BLaER1 treated with 17β-estradiol and CSF1 and Interleukin-3, amounts not matched to agents 10 nM and 100 nM (cell line): ENCODE results near the gene ERBB3.

Experiments used
- H3K27ac ChIP-seq, 11 experiments: shearing (Covaris generic); formaldehyde crosslinking; 2 replicates each; pipeline ENCODE4 v1.8.1; 2022
- H3K27me3 ChIP-seq, 11 experiments: shearing (Covaris generic); formaldehyde crosslinking; 2 replicates each; pipeline ENCODE4 v1.8.1; 2022
- H3K36me3 ChIP-seq, 11 experiments: shearing (Covaris generic); formaldehyde crosslinking; 2 replicates each; pipeline ENCODE4 v1.8.1; 2022
- H3K4me1 ChIP-seq, 10 experiments: shearing (Covaris generic); formaldehyde crosslinking; 2 replicates each; pipeline ENCODE4 v1.8.1; 2022
- H3K4me2 ChIP-seq, 11 experiments: shearing (Covaris generic); formaldehyde crosslinking; 2 replicates each; pipeline ENCODE4 v1.8.1; 2022
- H3K4me3 ChIP-seq, 10 experiments: shearing (Covaris generic); formaldehyde crosslinking; 2 replicates each; pipeline ENCODE4 v1.8.1; 2022
- H3K9ac ChIP-seq, 11 experiments: shearing (Covaris generic); formaldehyde crosslinking; 2 replicates each; pipeline ENCODE4 v1.8.1; 2022
- H3K9me3 ChIP-seq, 11 experiments: shearing (Covaris generic); formaldehyde crosslinking; replicated peaks in 1 of 11; 2 replicates each; pipeline ENCODE4 v1.8.1; 2022
- H4K20me1 ChIP-seq, 11 experiments: shearing (Covaris generic); formaldehyde crosslinking; 2 replicates each; pipeline ENCODE4 v1.8.1; 2022
- Cebpa-rat ChIP-seq, 11 experiments: shearing (Covaris generic); IDR thresholded peaks; 2 replicates each; pipeline ENCODE4 v1.8.1; 2022

Gene ERBB3

DNA sequence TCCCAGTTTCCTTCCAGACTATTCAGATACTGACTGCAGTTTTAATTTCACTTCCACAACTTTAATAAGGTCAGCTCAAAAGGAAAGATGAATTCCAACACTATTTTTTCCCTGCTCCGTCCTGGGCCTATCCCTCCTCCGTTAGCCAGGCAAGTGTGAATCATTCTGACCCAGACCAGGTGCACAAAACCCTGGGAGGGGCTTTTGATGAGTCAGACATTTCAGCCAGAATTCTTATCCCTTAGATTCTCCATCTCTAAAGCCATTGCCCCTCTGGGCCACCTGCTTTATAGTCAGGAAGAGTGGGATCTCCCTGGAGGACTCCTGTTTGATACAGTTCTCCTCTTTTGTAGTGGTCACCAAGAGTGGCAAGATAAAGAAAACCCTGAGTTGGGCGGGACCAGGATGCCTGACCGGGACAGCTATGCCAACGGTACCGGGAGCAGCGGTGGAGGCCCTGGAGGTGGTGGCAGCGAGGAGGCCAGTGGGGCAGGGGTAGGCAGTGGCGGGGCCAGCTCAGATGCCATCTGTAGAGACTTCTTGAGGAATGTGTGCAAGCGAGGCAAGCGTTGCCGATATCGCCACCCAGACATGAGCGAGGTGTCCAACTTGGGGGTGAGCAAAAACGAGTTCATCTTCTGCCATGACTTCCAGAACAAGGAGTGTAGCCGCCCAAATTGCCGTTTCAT is 40.3 kb downstream of the ERBB3 start:
- Histone ChIP-seq H3K4me1 (peaks cover 27 to 59% (median 49%) of the 10 kb centered on the region in 10 experiments), H3K27me3 (no peaks in the 10 kb centered on the region), H3K36me3 (peaks cover 19 to 55% (median 38%) of the 10 kb centered on the region in 11 experiments), H3K4me3 (no peak overlapping the region; a peak in 1 of 20 replicates), H3K9ac (peak overlapping the region; percentile 32 to 97 (median 94); a peak in 20 of 22 replicates), H4K20me1 (peaks cover 0 to 11% (median 0%) of the 10 kb centered on the region in 11 experiments; a peak in 4 of 22 replicates), H3K27ac (peak overlapping the region in 3 of 11 experiments; percentile 82 to 94 (median 92); a peak in 4 of 22 replicates), H3K9me3 (peaks cover 0 to 2% (median 1%) of the 10 kb centered on the region in 11 experiments; a peak in 5 of 22 replicates), H3K4me2 (peak overlapping the region; percentile 78 to 100 (median 95))
- TF ChIP-seq Cebpa-rat (IDR thresholded peaks at IDR 0.05), result no peak

DNA sequence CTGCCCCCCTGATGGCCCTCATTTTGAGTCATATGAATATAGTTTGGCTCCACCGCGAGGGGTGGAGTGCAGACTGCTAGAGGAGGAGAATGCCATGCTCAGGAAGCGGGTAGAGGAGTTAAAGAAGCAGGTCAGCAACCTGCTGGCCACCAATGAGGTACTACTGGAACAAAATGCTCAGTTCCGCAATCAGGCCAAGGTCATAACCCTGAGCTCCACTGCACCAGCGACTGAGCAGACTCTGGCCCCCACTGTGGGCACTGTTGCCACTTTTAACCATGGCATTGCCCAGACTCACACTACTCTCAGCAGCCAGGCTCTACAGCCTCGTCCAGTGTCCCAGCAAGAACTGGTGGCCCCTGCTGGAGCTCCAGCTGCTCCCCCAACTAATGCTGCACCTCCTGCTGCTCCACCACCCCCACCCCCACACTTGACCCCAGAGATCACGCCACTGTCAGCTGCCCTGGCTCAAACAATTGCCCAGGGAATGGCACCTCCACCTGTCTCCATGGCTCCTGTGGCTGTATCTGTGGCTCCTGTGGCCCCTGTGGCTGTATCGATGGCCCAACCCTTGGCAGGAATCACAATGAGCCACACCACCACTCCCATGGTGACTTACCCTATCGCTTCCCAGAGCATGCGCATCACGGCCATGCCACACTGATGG is 41.4 kb downstream of the ERBB3 start:
- TF ChIP-seq Cebpa-rat (IDR thresholded peaks at IDR 0.05), result no peak
- Histone ChIP-seq H3K4me2 (no peak overlapping the region), H4K20me1 (peaks cover 0 to 11% (median 0%) of the 10 kb centered on the region in 11 experiments; a peak in 4 of 22 replicates), H3K36me3 (peaks cover 19 to 55% (median 38%) of the 10 kb centered on the region in 11 experiments), H3K27me3 (no peaks in the 10 kb centered on the region), H3K27ac (no peak overlapping the region), H3K4me3 (no peak overlapping the region), H3K9ac (peak overlapping the region in 6 of 11 experiments; percentile 6 to 97 (median 73); a peak in 6 of 22 replicates), H3K9me3 (no peaks in the 10 kb centered on the region), H3K4me1 (peaks cover 32 to 66% (median 55%) of the 10 kb centered on the region in 10 experiments)

DNA sequence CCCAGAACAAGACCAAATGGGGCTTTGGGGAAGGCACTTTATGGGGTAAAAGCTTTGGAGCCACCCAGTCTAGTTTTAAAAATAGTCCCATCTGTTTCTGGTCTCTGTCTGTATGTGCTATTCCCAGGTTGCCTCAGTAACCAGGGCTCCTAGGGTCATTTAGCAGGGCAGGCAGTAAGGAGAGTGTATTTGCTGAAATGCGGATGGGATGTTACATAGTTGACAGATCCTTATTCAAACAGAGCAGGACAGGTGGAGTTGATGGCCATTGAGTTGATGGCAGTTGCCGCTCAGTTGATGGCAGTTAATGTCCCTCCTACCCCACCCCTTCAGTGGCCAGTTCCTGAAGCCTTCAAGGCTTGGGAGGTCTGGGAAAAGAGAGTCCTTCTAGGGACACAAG is 42.7 kb downstream of the ERBB3 start:
- Histone ChIP-seq H3K4me1 (peaks cover 45 to 79% (median 68%) of the 10 kb centered on the region in 10 experiments), H3K36me3 (peaks cover 14 to 47% (median 31%) of the 10 kb centered on the region in 11 experiments), H4K20me1 (peaks cover 0 to 9% (median 0%) of the 10 kb centered on the region in 11 experiments; a peak in 5 of 22 replicates), H3K4me3 (no peak overlapping the region), H3K9ac (peak overlapping the region in 2 of 11 experiments; percentile 21 to 44; a peak in 2 of 22 replicates), H3K4me2 (peak overlapping the region in 1 of 11 experiments; percentile 15; a peak in 1 of 22 replicates), H3K27me3 (no peaks in the 10 kb centered on the region), H3K9me3 (no peaks in the 10 kb centered on the region), H3K27ac (peak overlapping the region in 2 of 11 experiments; percentile 0 to 16; a peak in 2 of 22 replicates)
- no peak for TF ChIP-seq Cebpa-rat (IDR thresholded peaks at IDR 0.05)

DNA sequence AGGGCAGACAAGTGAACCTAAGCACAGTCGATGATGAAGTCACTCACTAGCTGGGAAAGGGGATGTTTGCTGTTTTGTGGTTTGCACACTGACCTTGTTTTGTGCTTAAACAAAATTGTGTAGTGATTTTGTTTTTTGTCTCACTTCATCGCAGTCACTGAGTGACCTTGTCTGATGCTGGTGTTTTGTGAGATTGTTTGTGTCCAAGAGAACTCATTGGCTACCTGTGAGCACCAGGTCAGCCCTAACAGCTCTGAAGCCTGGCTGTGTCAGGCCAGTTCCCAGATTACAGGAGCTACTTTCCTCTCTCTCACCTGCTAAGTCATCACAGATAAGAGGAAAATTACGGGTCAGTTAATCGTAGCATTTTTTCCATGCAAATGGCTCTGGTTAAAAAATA is 44.2 kb downstream of the ERBB3 start:
- Histone ChIP-seq H3K27me3 (no peaks in the 10 kb centered on the region), H3K27ac (peak overlapping the region in 4 of 11 experiments; percentile 2 to 71 (median 19); a peak in 1 of 22 replicates), H3K9ac (peak overlapping the region in 3 of 11 experiments; percentile 3 to 23 (median 19); a peak in 3 of 22 replicates), H3K4me1 (peaks cover 39 to 76% (median 64%) of the 10 kb centered on the region in 10 experiments), H3K4me2 (peak overlapping the region in 5 of 11 experiments; percentile 0 to 98 (median 82); a peak in 10 of 22 replicates), H4K20me1 (peaks cover 0 to 9% (median 0%) of the 10 kb centered on the region in 11 experiments; a peak in 6 of 22 replicates), H3K9me3 (no peaks in the 10 kb centered on the region), H3K4me3 (no peak overlapping the region), H3K36me3 (peaks cover 14 to 46% (median 30%) of the 10 kb centered on the region in 11 experiments)
- TF ChIP-seq Cebpa-rat (IDR thresholded peaks at IDR 0.05), result no peak

DNA sequence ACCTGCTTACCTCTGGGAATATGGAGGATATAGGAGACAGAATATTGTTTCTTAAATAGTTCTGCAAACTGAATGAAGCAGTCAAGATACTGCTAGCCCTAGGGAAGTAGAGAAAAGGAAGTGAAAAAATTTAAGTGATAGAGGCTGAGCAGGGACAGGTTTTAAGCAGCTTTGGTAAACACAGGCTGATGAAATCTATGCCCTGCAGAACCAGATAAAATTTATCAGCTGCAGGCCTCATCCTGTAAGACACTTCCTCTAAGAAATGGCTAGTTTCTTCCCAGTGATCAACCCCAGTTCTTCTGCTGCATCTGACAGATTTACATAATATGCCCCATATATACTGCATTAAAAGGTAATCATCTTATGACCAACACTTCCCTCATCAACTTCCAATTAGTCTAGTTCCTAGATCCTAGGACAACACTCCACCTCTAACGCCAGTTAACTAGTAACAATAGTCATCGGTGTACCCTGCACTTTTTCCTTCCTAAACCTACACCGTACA is 46.8 kb downstream of the ERBB3 start:
- Histone ChIP-seq H3K27me3 (no peaks in the 10 kb centered on the region), H3K4me2 (peak overlapping the region; percentile 82 to 98 (median 92)), H3K4me1 (peaks cover 45 to 80% (median 68%) of the 10 kb centered on the region in 10 experiments), H4K20me1 (peaks cover 0 to 21% (median 0%) of the 10 kb centered on the region in 11 experiments; a peak in 6 of 22 replicates), H3K27ac (peak overlapping the region; percentile 59 to 89 (median 71); a peak in 21 of 22 replicates), H3K36me3 (peaks cover 16 to 43% (median 27%) of the 10 kb centered on the region in 11 experiments), H3K9me3 (no peaks in the 10 kb centered on the region), H3K9ac (peak overlapping the region; percentile 54 to 96 (median 71); a peak in 20 of 22 replicates), H3K4me3 (peak overlapping the region; percentile 40 to 98 (median 52); a peak in 15 of 20 replicates)
- no peak for TF ChIP-seq Cebpa-rat (IDR thresholded peaks at IDR 0.05)

DNA sequence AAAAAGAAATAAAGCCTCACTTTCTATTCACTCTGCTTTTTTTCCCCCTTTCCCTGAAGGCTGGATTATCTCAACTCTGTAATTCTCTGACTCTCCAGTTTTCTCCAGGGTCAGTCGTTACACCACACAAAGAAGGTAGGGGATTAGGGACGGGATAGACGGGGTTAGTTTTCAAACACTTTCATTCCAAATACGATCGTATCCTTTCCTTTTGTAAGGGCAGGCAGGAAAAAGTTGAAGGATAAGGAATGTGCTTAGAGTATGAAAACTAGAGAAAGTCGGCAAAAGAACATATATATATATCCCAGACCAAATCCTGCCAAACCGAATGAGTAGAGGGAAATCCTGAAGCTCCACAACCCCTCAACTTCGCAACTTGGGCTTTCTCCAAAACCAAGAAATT is 47.5 kb downstream of the ERBB3 start:
- peak overlapping the region; percentile 47 to 96 (median 71); a peak in 21 of 22 replicates for H3K9ac ChIP-seq
- TF ChIP-seq Cebpa-rat (IDR thresholded peaks at IDR 0.05), result no peak
- H3K36me3 ChIP-seq, result peaks cover 23 to 43% (median 29%) of the 10 kb centered on the region in 11 experiments
- H4K20me1 ChIP-seq, result peaks cover 0 to 21% (median 0%) of the 10 kb centered on the region in 11 experiments; a peak in 6 of 22 replicates
- peak overlapping the region; percentile 15 to 89 (median 71); a peak in 20 of 22 replicates for H3K27ac ChIP-seq
- no peaks in the 10 kb centered on the region for H3K9me3 ChIP-seq
- peaks cover 45 to 78% (median 66%) of the 10 kb centered on the region in 10 experiments for H3K4me1 ChIP-seq
- H3K27me3 ChIP-seq, result no peaks in the 10 kb centered on the region
- peak overlapping the region; percentile 40 to 98 (median 52) for H3K4me3 ChIP-seq
- H3K4me2 ChIP-seq, result peak overlapping the region; percentile 82 to 98 (median 92)

DNA sequence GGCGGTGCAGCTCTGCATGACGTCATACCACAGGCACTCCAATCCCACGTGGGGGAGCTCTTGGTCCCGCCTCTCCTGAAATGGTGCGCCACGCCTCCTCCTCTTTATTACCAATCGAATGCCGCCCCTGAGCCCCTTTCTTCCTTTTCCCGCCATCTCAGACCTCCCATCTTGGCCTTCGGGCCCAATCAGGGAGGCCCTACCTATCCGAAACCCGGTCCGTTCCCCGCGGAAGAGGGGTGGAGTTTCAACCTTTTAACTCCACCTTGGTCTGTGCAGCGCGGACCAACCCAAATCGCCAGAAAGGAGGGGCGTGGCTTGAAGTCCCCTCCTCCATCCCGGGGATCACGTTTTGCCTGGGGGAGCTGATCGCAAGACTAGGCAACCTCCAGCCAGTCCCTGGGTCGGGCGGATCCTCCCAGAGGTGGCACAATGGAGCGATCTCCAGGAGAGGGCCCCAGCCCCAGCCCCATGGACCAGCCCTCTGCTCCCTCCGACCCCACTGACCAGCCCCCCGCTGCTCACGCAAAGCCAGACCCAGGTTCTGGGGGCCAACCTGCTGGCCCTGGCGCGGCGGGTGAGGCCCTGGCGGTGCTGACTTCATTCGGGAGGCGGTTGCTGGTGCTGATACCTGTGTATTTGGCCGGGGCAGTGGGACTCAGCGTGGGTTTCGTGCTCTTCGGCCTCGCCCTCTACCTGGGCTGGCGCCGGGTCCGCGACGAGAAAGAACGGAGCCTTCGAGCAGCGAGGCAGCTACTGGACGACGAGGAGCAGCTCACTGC is 48.1 kb downstream of the ERBB3 start, which contains the start of gene ESYT1:
Gene ESYT1 (plus strand): TSS at position 380 of the 782 bp plus-strand sequence. CDS start 53 bp downstream, at position 433.
- no peak for TF ChIP-seq Cebpa-rat (IDR thresholded peaks at IDR 0.05)
- peak within 1 kb of the TSS; percentile 76 to 98 (median 90) for H3K4me3 ChIP-seq
- H3K36me3 ChIP-seq, result peaks cover 29 to 43% (median 29%) of the 10 kb centered on the region in 11 experiments
- peaks cover 0 to 21% (median 0%) of the 10 kb centered on the region in 11 experiments; a peak in 6 of 22 replicates for H4K20me1 ChIP-seq
- H3K4me1 ChIP-seq, result peaks cover 45 to 72% (median 64%) of the 10 kb centered on the region in 10 experiments
- peak within 1 kb of the TSS; percentile 88 to 100 (median 96) for H3K4me2 ChIP-seq
- no peaks in the 10 kb centered on the region for H3K9me3 ChIP-seq
- peak within 1 kb of the TSS; percentile 85 to 96 (median 90) for H3K9ac ChIP-seq
- peak within 1 kb of the TSS; percentile 69 to 95 (median 89) for H3K27ac ChIP-seq
- no peaks in the 10 kb centered on the region for H3K27me3 ChIP-seq
